Measurements from ENCODE around the gene NENF.

DNA sequence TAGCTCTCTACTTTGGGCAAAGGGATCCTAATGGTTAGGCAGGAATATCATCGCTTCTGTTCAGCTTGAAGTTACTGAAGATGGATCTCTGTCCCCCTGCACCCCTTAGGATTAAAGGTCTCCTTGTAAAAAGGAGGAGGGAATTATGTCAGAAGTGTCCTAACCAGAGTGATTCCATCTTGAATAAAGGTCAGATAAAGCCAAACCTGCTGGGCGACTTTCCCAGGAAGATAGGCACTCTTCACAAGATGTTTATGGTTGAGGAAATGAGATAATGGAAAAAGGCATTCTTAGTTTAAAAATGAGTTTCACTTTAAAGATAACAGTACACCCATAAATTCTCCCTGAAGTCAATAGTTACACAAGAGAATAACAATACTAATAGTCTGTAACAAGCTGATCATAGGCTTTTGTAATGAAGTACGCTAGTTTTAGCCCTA is 1.7 kb upstream of the NENF start:
- TF ChIP-seq CTCF (IDR thresholded peaks at IDR 0.05): no peak
- TF ChIP-seq EZH2phosphoT487 (IDR thresholded peaks at IDR 0.05): no peak
- no peak for TF ChIP-seq EZH2 (IDR thresholded peaks at IDR 0.05)
